GM12878 (cell line): ENCODE measurements around the gene MDH1B. TPM values are rescaled to one million over a fixed set of nuclear protein-coding genes. Genes with fewer than 3 reads are reported as not detected.

ENCODE experiments used
- ATAC-seq: fragments of 200-7000 bp; cut with Tn5 transposase; 3 replicates; pipeline ENCODE4 v1.9.1; 2020; ENCODE audit warnings: mild to moderate bottlenecking, moderate library complexity
- BruUV-seq: library from RNA; stranded (reverse); fragments of 400-500 nt; replicated peaks from 2 replicates; lab custom pipeline; 2021; lab: Mats Ljungman, UMichigan
- CTCF ChIA-PET: fragments of 300-600 bp; sonication (Branson Sonifier 250); formaldehyde crosslinking; extraction: SDS; loops from one replicate; lab custom pipeline; 2021; ENCODE audit warnings: inconsistent platforms; lab: Yijun Ruan, JAX
- POLR2A ChIA-PET: fragments of 350-600 bp; formaldehyde crosslinking; extraction: SDS; loops from one replicate; lab custom pipeline; 2021; ENCODE audit warnings: inconsistent platforms; lab: Charles Lee
- RAD21 ChIA-PET: fragments of 300-600 bp; sonication (Branson Sonifier 250); formaldehyde crosslinking; loops from one replicate; lab custom pipeline; 2023; ENCODE audit warnings: antibody characterized with exemption; ENCODE audit not compliant: unreplicated experiment; lab: Charles Lee
- SMC1A ChIA-PET: fragments of 300-600 bp; sonication (Branson Sonifier 250); formaldehyde crosslinking; loops from one replicate; lab custom pipeline; 2023; ENCODE audit not compliant: unreplicated experiment, uncharacterized antibody; lab: Charles Lee
- DNase-seq: peaks from one replicate; pipeline ENCODE4 v3.0.0-alpha.2; 2011; ENCODE audit warnings: low read depth, low spot score
- FAIRE-seq: peaks from 3 replicates; lab custom pipeline; 2011; peaks lifted over from hg19 to GRCh38; lab: Jason Lieb, UNC
- H2AFZ ChIP-seq: 2 replicates; pipeline ENCODE4 v1.6.0; 2011; ENCODE audit warnings: low read depth, low read length, control low read depth; ENCODE audit not compliant: control insufficient read depth
- H3K27ac ChIP-seq: 2 replicates; pipeline ENCODE4 v1.5.1; 2011; ENCODE audit warnings: control low read depth; ENCODE audit not compliant: control insufficient read depth, insufficient read depth
- H3K27me3 ChIP-seq, 2 experiments: replicated peaks in 1 of 2; 2 replicates each; pipeline versions ENCODE4 v1.6.0 to v1.6.1; 2011; ENCODE audit warnings: low read length in 1 of 2; ENCODE audit not compliant: control insufficient read depth in 2 of 2, insufficient read depth in 2 of 2
- H3K36me3 ChIP-seq, 2 experiments: 2 replicates each; pipeline ENCODE4 v1.5.1; 2011; ENCODE audit warnings: low read length in 1 of 2; ENCODE audit not compliant: control insufficient read depth in 2 of 2, insufficient read depth in 2 of 2
- H3K4me1 ChIP-seq: 2 replicates; pipeline ENCODE4 v1.6.1; 2011; ENCODE audit warnings: mild to moderate bottlenecking, low read length, moderate library complexity, mixed read lengths; ENCODE audit not compliant: control insufficient read depth, insufficient read depth
- H3K4me2 ChIP-seq: 2 replicates; pipeline ENCODE4 v1.6.0; 2011; ENCODE audit warnings: control low read depth; ENCODE audit not compliant: control insufficient read depth, insufficient read depth
- H3K4me3 ChIP-seq: fragments of 200-600 bp; sonication (generic); 2 replicates; pipeline ENCODE4 v1.5.1; 2016
- H3K79me2 ChIP-seq: 2 replicates; pipeline ENCODE4 v1.6.0; 2011; ENCODE audit warnings: low read length; ENCODE audit not compliant: control insufficient read depth, insufficient read depth
- H3K9ac ChIP-seq: 2 replicates; pipeline ENCODE4 v1.8.0; 2011; ENCODE audit warnings: low read length, control low read depth, mixed read lengths; ENCODE audit not compliant: control insufficient read depth, insufficient read depth
- H3K9me3 ChIP-seq: replicated peaks from 3 replicates; pipeline ENCODE4 v1.5.1; 2011; ENCODE audit warnings: mild to moderate bottlenecking, low read length; ENCODE audit not compliant: control insufficient read depth, insufficient read depth
- H4K20me1 ChIP-seq: 2 replicates; pipeline ENCODE4 v1.6.0; 2011; ENCODE audit not compliant: control insufficient read depth, insufficient read depth
- BCL11A ChIP-seq: IDR thresholded peaks from 2 replicates; pipeline ENCODE4 v1.6.1; 2011; ENCODE audit warnings: low read depth, low read length
- CBX5 ChIP-seq: sonication (generic); IDR thresholded peaks from 2 replicates; pipeline ENCODE4 v1.6.1; 2016; ENCODE audit warnings: low read depth, moderate library complexity, mild to moderate bottlenecking, inconsistent platforms
- EGR1 ChIP-seq, 2 experiments: IDR thresholded peaks; 1 replicate in 1 of 2; 2 replicates in 1 of 2; pipeline ENCODE4 v1.6.1; 2011 to 2012; ENCODE audit warnings: low read depth in 2 of 2, low read length in 2 of 2, borderline replicate concordance in 1 of 2, mild to moderate bottlenecking in 1 of 2, moderate library complexity in 1 of 2
- HCFC1 ChIP-seq: fragments of 150-350 bp; IDR thresholded peaks from 2 replicates; pipeline ENCODE4 v1.6.1; 2014; ENCODE audit warnings: low read length
- KDM1A ChIP-seq: fragments of 200-600 bp; sonication (generic); IDR thresholded peaks from 2 replicates; pipeline ENCODE4 v1.6.1; 2016; ENCODE audit warnings: borderline replicate concordance
- SMC3 ChIP-seq: IDR thresholded peaks from 2 replicates; pipeline ENCODE4 v1.6.1; 2011; ENCODE audit warnings: low read length, improper control_type of control experiment, borderline replicate concordance
- ZBTB11 ChIP-seq: fragments of 450-650 bp; formaldehyde crosslinking; IDR thresholded peaks from 2 replicates; pipeline ENCODE4 v1.5.0; 2022; ENCODE audit warnings: mild to moderate bottlenecking, missing genetic modification characterization
- ZBTB4 ChIP-seq: fragments of 450-650 bp; formaldehyde crosslinking; IDR thresholded peaks from 2 replicates; pipeline ENCODE4 v1.4.0; 2022; ENCODE audit warnings: mild to moderate bottlenecking, moderate library complexity
- WGBS: methylation state at CpG from one replicate; pipeline ENCODE4 v1.1.6; 2016; ENCODE audit warnings: low lambda C conversion rate; ENCODE audit not compliant: insufficient replicate concordance, insufficient coverage; ENCODE audit errors: missing lambda C conversion rate; 5-methylcytosine and 5-hydroxymethylcytosine counted together
- in situ Hi-C: fragments of 300-500 bp; cut with MboI; formaldehyde crosslinking; loops from 9 replicates; pipeline ENCODE4 v1.14.3; 2018; ENCODE audit warnings: mixed read lengths
- intact Hi-C: fragments of 100-400 bp; cut with micrococcal nuclease; formaldehyde crosslinking; loops from one replicate; pipeline ENCODE4 v1.14.2; 2022; ENCODE audit not compliant: unreplicated experiment
- polyA plus RNA-seq, 11 experiments: library from polyadenylated mRNA; depleted of rRNA in 4 of 11; unstranded in 6 of 11; stranded (reverse) in 5 of 11; fragments of >200 nt; fragmentation: Nextera tagmentation in 4 of 11; fragmentation: Illumina TruSeq in 1 of 11; extraction: Ambion mirVana in 4 of 11; extraction: Trizol in 1 of 11; gene quantifications; 1 replicate in 1 of 11; 2 replicates in 10 of 11; pipeline versions ENCODE4 v1.2.1 to v1.2.3, GENCODE V29; 2011 to 2016; ENCODE audit warnings: inconsistent platforms in 2 of 11, missing spikeins in 2 of 11, low read depth in 1 of 11
- total RNA-seq, 4 experiments: library from RNA; depleted of rRNA in 3 of 4; stranded (reverse); fragments of >200 nt in 3 of 4; fragmentation: Illumina TruSeq in 1 of 4; extraction: Trizol in 1 of 4; gene quantifications; 2 replicates each; pipeline versions ENCODE4 v1.2.1 to v1.2.3, GENCODE V29; 2013 to 2021

The MDH1B gene
- total and polyA plus RNA-seq, 10 of the 15 experiments (the other 5 are each of a cell fraction or from before 2014, with no cell fraction given): 0.47 to 1.6 (median 0.98) TPM

GRCh38 chr2:206728277-206729199 is 36.6 kb downstream of the MDH1B start:
- ATAC-seq: no peak
- intact Hi-C loops: no loop called here
- no peak for DNase-seq
- no peak overlapping the region for H2AFZ ChIP-seq
- ChIA-PET RAD21 (interaction anchor here (0.8 kb wide), 1 partner anchor 8 kb away, joined by 3 read pairs; no protein-coding TSS in a partner anchor), CTCF (interaction anchor here (0.9 kb wide), 1 partner anchor 31 kb away, joined by 3 read pairs; no protein-coding TSS in a partner anchor), POLR2A (no interaction called here), SMC1A (interaction anchor here (0.6 to 1.3 kb wide), 3 partner anchors 15 to 52 kb away, joined by 3 to 4 read pairs (median 3); no protein-coding TSS in a partner anchor)
- in situ Hi-C loops: no loop called here
- no peaks in the 10 kb centered on the region for H4K20me1 ChIP-seq
- H3K4me2 ChIP-seq: no peak overlapping the region
- no peaks in the 10 kb centered on the region for H3K9me3 ChIP-seq
- 38% methylated on average over 7 of the region's 7 CpGs for WGBS
- H3K36me3 ChIP-seq: no peaks in the 10 kb centered on the region
- H3K4me3 ChIP-seq: no peak overlapping the region
- no TSS peak for BruUV-seq
- no peak overlapping the region for H3K27ac ChIP-seq
- no peaks in the 10 kb centered on the region for H3K79me2 ChIP-seq
- H3K27me3 ChIP-seq: no peaks in the 10 kb centered on the region
- TF ChIP-seq EGR1 (IDR thresholded peaks at IDR 0.05; ENCODE audit: borderline replicate concordance in 1 of 2, low read depth in 2 of 2, low read length in 2 of 2): no peak
- no peak for TF ChIP-seq SMC3
- H3K9ac ChIP-seq: no peak overlapping the region
- no peak for FAIRE-seq
- no peaks in the 10 kb centered on the region for H3K4me1 ChIP-seq

- Histone ChIP-seq H3K36me3 (no peaks in the 10 kb centered on the region), H4K20me1 (no peaks in the 10 kb centered on the region), H3K27ac (no peak overlapping the region), H2AFZ (no peak overlapping the region), H3K4me1 (no peaks in the 10 kb centered on the region), H3K27me3 (no peaks in the 10 kb centered on the region), H3K4me2 (no peak overlapping the region), H3K4me3 (no peak overlapping the region), H3K9ac (no peak overlapping the region), H3K9me3 (no peaks in the 10 kb centered on the region), H3K79me2 (no peaks in the 10 kb centered on the region)
- no peak for DNase-seq
- 75% methylated on average over 2 of the region's 2 CpGs for WGBS
- no peak for ATAC-seq
- in situ Hi-C loops: no loop called here
- intact Hi-C loops: no loop called here
- no peak for FAIRE-seq
- ChIA-PET POLR2A (no interaction called here), CTCF (interaction anchor here (1.1 kb wide), 1 partner anchor 10 kb away, joined by 3 read pairs; no protein-coding TSS in a partner anchor), SMC1A (no interaction called here), RAD21 (no interaction called here)
- BruUV-seq: no TSS peak
- no peak for TF ChIP-seq ZBTB11 (CRISPR knock-in tag)
- TF ChIP-seq KDM1A: no peak
- no peak for TF ChIP-seq HCFC1
- no peak for TF ChIP-seq ZBTB4 (CRISPR knock-in tag)
- TF ChIP-seq BCL11A: no peak
- no peak for TF ChIP-seq CBX5
Observed at GRCh38 chr2:206727287-206727686, 37.8 kb downstream of the MDH1B start.
